NB4 (cell line): Measurements from ENCODE around the gene RPTOR.

Source experiments
- DNase-seq: peaks from one replicate; pipeline ENCODE4 v3.0.0; 2010; ENCODE audit warnings: low read depth
- H3K4me3 ChIP-seq: one replicate; pipeline ENCODE4 v1.5.1; 2011; ENCODE audit warnings: mild to moderate bottlenecking, low read depth, low read length, moderate library complexity
- MYC ChIP-seq: IDR thresholded peaks from 2 replicates; pipeline ENCODE4 v1.6.1; 2011; ENCODE audit warnings: low read depth, low read length
- POLR2A ChIP-seq: IDR thresholded peaks from 2 replicates; pipeline ENCODE4 v1.6.1; 2011; ENCODE audit warnings: mild to moderate bottlenecking; ENCODE audit not compliant: insufficient read length; ENCODE audit errors: extremely low read depth
- TF ChIP-seq, protein P1 (sequence below): IDR thresholded peaks from 2 replicates; pipeline ENCODE4 v1.6.1; 2011; ENCODE audit warnings: low read depth, low read length
- TF ChIP-seq, protein P2 (sequence below): IDR thresholded peaks from one replicate; pipeline ENCODE4 v1.5.1; 2012; ENCODE audit warnings: low read depth, low read length

The RPTOR gene

DNA sequence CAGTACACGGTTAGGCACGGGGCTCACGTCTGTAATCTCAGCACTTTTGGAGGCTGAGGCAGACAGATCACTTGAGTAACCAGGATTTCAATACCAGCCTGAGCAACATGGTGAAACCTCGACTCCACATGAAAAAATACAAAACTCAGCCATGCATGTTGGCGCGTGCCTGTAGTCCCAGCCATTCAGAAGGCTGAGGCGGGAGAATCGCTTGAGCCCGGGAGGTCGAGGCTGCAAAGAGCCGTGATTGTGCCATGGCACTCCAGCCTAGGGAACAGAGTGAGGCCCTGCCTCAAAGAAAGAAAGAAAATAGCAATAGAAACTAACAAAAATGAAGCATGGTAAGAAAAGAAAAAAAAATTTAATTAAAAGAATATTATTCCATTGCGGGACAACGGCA, 319.0 kb downstream of the RPTOR start:
- TF ChIP-seq, protein P1, sequence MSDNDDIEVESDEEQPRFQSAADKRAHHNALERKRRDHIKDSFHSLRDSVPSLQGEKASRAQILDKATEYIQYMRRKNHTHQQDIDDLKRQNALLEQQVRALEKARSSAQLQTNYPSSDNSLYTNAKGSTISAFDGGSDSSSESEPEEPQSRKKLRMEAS, result no peak
- TF ChIP-seq POLR2A (no peak), MYC (no peak)
- TF ChIP-seq, protein P2, sequence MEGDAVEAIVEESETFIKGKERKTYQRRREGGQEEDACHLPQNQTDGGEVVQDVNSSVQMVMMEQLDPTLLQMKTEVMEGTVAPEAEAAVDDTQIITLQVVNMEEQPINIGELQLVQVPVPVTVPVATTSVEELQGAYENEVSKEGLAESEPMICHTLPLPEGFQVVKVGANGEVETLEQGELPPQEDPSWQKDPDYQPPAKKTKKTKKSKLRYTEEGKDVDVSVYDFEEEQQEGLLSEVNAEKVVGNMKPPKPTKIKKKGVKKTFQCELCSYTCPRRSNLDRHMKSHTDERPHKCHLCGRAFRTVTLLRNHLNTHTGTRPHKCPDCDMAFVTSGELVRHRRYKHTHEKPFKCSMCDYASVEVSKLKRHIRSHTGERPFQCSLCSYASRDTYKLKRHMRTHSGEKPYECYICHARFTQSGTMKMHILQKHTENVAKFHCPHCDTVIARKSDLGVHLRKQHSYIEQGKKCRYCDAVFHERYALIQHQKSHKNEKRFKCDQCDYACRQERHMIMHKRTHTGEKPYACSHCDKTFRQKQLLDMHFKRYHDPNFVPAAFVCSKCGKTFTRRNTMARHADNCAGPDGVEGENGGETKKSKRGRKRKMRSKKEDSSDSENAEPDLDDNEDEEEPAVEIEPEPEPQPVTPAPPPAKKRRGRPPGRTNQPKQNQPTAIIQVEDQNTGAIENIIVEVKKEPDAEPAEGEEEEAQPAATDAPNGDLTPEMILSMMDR, result no peak
- no peak for DNase-seq
- H3K4me3 ChIP-seq, result no peak overlapping the region

DNA sequence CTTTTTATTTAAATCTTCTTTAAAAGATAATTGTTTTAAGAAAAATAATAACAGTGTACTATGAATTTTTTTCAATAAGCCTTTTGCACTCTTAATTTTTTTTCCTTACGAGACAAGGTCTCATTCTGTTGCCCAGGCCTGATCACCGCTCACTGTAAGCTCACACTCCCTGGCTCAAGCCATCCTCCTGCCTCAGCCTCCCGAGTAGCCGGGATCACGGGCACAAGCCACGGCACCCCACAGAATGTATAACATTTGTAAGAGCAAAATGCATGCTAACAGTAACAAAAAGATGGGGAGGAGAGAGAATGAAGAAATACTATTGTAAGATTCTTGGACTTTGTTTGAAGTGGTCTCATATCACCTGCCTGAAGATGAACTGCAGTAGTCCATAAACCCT, 320.1 kb downstream of the RPTOR start:
- no peak for DNase-seq
- no peak overlapping the region for H3K4me3 ChIP-seq
- TF ChIP-seq, protein P1, result no peak
- TF ChIP-seq POLR2A, result no peak
- TF ChIP-seq, protein P2, result no peak
- TF ChIP-seq MYC, result no peak

DNA sequence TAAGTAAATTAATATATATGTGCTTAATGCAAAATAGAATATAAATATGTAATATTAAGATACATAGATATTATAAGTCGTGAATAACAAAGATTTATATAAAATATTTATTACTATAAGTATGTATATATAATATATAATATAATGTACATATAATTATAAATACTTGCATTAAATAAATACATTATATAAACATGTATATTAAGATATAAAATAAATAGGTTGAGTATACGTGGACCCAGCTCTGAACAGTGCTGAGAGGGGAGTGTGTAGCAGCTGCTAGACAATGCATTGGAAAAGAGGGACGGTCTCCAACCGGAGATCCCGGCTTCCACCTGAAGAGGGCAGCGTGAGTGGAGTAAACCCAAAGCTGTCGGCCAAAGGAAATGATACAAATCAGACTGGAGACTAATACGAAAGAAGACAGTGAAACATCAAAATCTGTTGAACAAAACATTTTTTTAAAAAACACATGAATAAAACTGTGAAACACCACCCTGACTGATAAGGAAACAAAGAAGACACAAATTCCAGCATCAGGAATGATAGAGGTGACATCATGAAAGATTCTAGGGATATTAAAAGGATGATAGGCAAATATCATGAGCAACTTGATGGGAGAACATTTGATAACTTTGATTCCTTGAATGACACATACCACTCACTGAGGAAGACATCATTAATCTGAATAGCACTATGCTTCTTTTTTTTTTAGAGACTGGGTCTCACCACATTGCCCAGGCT, 321.6 kb downstream of the RPTOR start:
- TF ChIP-seq MYC (no peak), POLR2A (no peak)
- TF ChIP-seq, protein P1, result peak; percentile 26; the same call in 1 of the 2 replicates
- TF ChIP-seq, protein P2, result peak; percentile 83
- DNase-seq, result peak; percentile 64
- no peak overlapping the region for H3K4me3 ChIP-seq

DNA sequence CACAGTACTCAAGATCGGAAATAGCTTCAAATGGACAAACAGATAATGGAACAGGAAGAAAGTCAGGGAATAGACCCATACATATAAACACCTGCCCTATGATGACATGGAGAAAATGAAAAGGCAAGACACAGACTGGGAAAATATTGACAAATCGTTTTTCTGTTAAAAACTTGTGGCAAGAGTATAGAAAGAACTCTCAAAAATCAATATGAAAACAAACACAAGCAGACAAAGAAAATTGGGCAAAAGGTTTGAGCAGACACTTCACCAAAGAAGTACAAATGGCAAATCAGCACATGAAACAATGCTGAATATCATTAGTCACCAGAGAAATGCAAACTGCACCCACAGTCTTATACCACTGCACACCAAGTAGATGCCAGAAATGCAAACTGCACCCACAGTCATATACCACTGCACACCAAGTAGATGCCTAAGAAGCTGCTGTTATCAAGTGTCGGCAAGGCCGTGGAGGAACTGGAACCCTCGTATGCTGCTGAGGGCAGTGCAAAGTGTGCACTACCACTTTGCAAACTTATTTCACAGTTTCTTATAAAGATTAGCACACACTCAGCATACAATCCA, 323.5 kb downstream of the RPTOR start:
- no peak overlapping the region for H3K4me3 ChIP-seq
- TF ChIP-seq MYC, result no peak
- TF ChIP-seq, protein P2, result no peak
- TF ChIP-seq, protein P1, result no peak
- TF ChIP-seq POLR2A, result no peak
- no peak for DNase-seq

DNA sequence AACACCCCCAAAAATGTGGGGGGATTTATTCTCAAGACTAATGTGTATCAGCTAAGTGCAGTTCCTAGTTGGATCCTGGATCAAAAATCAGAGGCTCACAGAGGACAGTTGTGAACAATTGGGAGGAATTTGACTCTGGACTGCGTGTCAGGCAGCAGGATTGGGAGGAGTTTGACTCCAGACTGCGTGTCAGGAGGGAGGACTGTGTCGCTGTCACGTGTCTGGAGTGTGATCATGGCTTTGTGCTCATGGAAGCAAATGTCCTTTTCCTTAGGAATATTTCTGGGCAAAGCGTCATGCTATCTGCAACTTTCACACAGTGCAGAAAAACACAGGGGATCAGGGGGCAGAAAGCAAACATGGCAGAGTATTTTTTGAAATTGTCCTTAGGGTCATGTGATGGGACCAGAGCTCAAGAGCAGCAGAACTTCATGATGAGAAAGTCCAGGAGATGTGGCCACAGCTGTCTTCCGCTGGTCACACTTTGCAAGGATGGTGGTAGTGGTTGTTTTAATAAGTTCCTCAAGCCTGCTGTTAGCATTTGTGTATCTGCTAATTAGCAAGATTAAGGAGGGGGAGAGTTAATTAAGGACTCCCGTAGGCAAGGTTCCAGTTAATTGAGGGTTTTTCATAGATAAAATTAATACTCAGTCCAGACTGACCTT, 325.0 kb downstream of the RPTOR start:
- TF ChIP-seq, protein P2, result no peak
- TF ChIP-seq, protein P1, result no peak
- TF ChIP-seq POLR2A (no peak), MYC (no peak)
- no peak for DNase-seq
- H3K4me3 ChIP-seq, result no peak overlapping the region
